ENCODE data around the gene RAB15.

GRCh38 chr14:64986648-64987437, 14.7 kb upstream of the RAB15 start, which contains the start of gene FNTB:
- peak in 5 of 7 experiments; percentile 45 to 78 (median 61) for TF ChIP-seq CTCF (IDR thresholded peaks at IDR 0.05)
- TF ChIP-seq EP300 (IDR thresholded peaks at IDR 0.05) = no peak
- peak; percentile 59 to 93 (median 70) for TF ChIP-seq POLR2AphosphoS5 (IDR thresholded peaks at IDR 0.05)

All from stomach (tissue), 4 donors.